Caco-2 (cell line): Measurements from ENCODE around the gene APOL4. TPM values are rescaled to one million over a fixed set of nuclear protein-coding genes. Genes with fewer than 3 reads are reported as not detected.
"Not testable (repeated sequence)": the region's sequence is repeated elsewhere in the genome, so short reads cannot be mapped to it uniquely, and the experiment has no call there.

ENCODE experiments used
- BruUV-seq: library from RNA; stranded (reverse); fragments of 400-500 nt; replicated peaks from 2 replicates; lab custom pipeline; 2021; lab: Mats Ljungman, UMichigan
- CTCF ChIA-PET: fragments of 300-600 bp; sonication (Branson Sonifier 250); formaldehyde crosslinking; loops from one replicate; lab custom pipeline; 2022; ENCODE audit warnings: antibody characterized with exemption; lab: Charles Lee
- POLR2A ChIA-PET: fragments of 300-600 bp; sonication (Branson Sonifier 250); formaldehyde crosslinking; loops from one replicate; lab custom pipeline; 2022; ENCODE audit warnings: antibody characterized with exemption; lab: Charles Lee
- DNase-seq, 2 experiments: peaks; one replicate each; pipeline versions ENCODE4 v3.0.0 to v3.0.0-alpha.2; 2020 to 2022
- H3K27me3 ChIP-seq: replicated peaks from 2 replicates; pipeline ENCODE4 v1.6.0; 2011; ENCODE audit warnings: low read length; ENCODE audit not compliant: control insufficient read depth, insufficient read depth
- H3K36me3 ChIP-seq: 2 replicates; pipeline ENCODE4 v1.5.1; 2011; ENCODE audit warnings: low read length; ENCODE audit not compliant: control insufficient read depth, insufficient read depth
- H3K4me1 ChIP-seq: fragments of 250-450 bp; sonication (Bioruptor Pico); 2 replicates; pipeline ENCODE4 v1.5.1; 2020; ENCODE audit warnings: mild to moderate bottlenecking
- H3K4me3 ChIP-seq: 2 replicates; pipeline ENCODE4 v1.5.1; 2011; ENCODE audit warnings: low read depth, mild to moderate bottlenecking, control low read depth, low read length
- H3K9me3 ChIP-seq: fragments of 250-450 bp; sonication (Bioruptor Pico); 2 replicates; pipeline ENCODE4 v1.5.1; 2020; ENCODE audit warnings: mild to moderate bottlenecking, moderate library complexity
- H3K27ac Mint-ChIP-seq: one replicate; pipeline ENCODE4 v1.8.0; 2022; ENCODE audit warnings: mixed read lengths; ENCODE audit not compliant: unreplicated experiment
- H3K27me3 Mint-ChIP-seq: one replicate; pipeline ENCODE4 v1.8.0; 2022; ENCODE audit warnings: mixed read lengths; ENCODE audit not compliant: insufficient read depth, unreplicated experiment
- H3K36me3 Mint-ChIP-seq: one replicate; pipeline ENCODE4 v1.8.0; 2022; ENCODE audit warnings: mild to moderate bottlenecking, mixed read lengths; ENCODE audit not compliant: insufficient read depth, unreplicated experiment
- H3K4me1 Mint-ChIP-seq: one replicate; pipeline ENCODE4 v1.8.0; 2022; ENCODE audit warnings: low read depth, mixed read lengths; ENCODE audit not compliant: unreplicated experiment
- H3K4me3 Mint-ChIP-seq: one replicate; pipeline ENCODE4 v1.8.0; 2022; ENCODE audit warnings: mild to moderate bottlenecking, moderate library complexity, mixed read lengths; ENCODE audit not compliant: unreplicated experiment
- H3K9me3 Mint-ChIP-seq: one replicate; pipeline ENCODE4 v1.8.0; 2022; ENCODE audit warnings: mixed read lengths; ENCODE audit not compliant: unreplicated experiment
- intact Hi-C: fragments of 100-400 bp; cut with micrococcal nuclease; formaldehyde crosslinking; loops from one replicate; pipeline ENCODE4 v1.10.0; 2022; ENCODE audit not compliant: unreplicated experiment
- total RNA-seq: library from RNA; stranded (reverse); gene quantifications from 2 replicates; pipeline ENCODE4 v1.2.3, GENCODE V29; 2022
- TF ChIP-seq, protein P1 (sequence below), 2 experiments: fragments of 200-600 bp in 1 of 2; IDR thresholded peaks; 1 replicate in 1 of 2; 2 replicates in 1 of 2; pipeline versions ENCODE4 v1.5.1 to v1.8.0; 2011 to 2022; ENCODE audit warnings: antibody characterized with exemption in 1 of 2, control low read depth in 1 of 2, inconsistent platforms in 1 of 2, low read depth in 1 of 2, low read length in 1 of 2, mild to moderate bottlenecking in 1 of 2, moderate library complexity in 1 of 2; ENCODE audit not compliant: insufficient read depth in 1 of 2, severe bottlenecking in 1 of 2, unreplicated experiment in 1 of 2

Gene APOL4
- total RNA-seq, 1 experiment from 2014 or later = not detected

GRCh38 chr22:36162127-36163034 is 39.2 kb downstream of the APOL4 start:
- no peaks in the 10 kb centered on the region for H3K36me3 ChIP-seq
- no TSS peak for BruUV-seq
- no peak overlapping the region for H3K4me3 ChIP-seq
- intact Hi-C loops = no loop called here
- no peak for DNase-seq
- Mint-ChIP-seq H3K4me3 (no peak overlapping the region), H3K36me3 (no peaks in the 10 kb centered on the region), H3K27me3 (no peaks in the 10 kb centered on the region), H3K27ac (no peak overlapping the region), H3K9me3 (no peaks in the 10 kb centered on the region), H3K4me1 (no peaks in the 10 kb centered on the region)
- no peaks in the 10 kb centered on the region; the same call in 1 of the 2 replicates for H3K4me1 ChIP-seq
- TF ChIP-seq, protein P1, sequence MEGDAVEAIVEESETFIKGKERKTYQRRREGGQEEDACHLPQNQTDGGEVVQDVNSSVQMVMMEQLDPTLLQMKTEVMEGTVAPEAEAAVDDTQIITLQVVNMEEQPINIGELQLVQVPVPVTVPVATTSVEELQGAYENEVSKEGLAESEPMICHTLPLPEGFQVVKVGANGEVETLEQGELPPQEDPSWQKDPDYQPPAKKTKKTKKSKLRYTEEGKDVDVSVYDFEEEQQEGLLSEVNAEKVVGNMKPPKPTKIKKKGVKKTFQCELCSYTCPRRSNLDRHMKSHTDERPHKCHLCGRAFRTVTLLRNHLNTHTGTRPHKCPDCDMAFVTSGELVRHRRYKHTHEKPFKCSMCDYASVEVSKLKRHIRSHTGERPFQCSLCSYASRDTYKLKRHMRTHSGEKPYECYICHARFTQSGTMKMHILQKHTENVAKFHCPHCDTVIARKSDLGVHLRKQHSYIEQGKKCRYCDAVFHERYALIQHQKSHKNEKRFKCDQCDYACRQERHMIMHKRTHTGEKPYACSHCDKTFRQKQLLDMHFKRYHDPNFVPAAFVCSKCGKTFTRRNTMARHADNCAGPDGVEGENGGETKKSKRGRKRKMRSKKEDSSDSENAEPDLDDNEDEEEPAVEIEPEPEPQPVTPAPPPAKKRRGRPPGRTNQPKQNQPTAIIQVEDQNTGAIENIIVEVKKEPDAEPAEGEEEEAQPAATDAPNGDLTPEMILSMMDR (IDR thresholded peaks at IDR 0.05; ENCODE audit: insufficient read depth in 1 of 2, low read depth in 1 of 2, low read length in 1 of 2, severe bottlenecking in 1 of 2, unreplicated experiment in 1 of 2) = no peak
- CTCF ChIA-PET = no interaction called here
- H3K27me3 ChIP-seq = no peaks in the 10 kb centered on the region
- POLR2A ChIA-PET = no interaction called here
- H3K9me3 ChIP-seq = no peaks in the 10 kb centered on the region

- H3K36me3 Mint-ChIP-seq, BruUV-seq, DNase-seq, H3K9me3 Mint-ChIP-seq, H3K4me1 ChIP-seq, intact Hi-C loops, H3K4me3 Mint-ChIP-seq, H3K27ac Mint-ChIP-seq, H3K36me3 ChIP-seq, POLR2A ChIA-PET, H3K4me1 Mint-ChIP-seq, H3K27me3 Mint-ChIP-seq, CTCF ChIA-PET, H3K4me3 ChIP-seq, H3K27me3 ChIP-seq, H3K9me3 ChIP-seq: not testable (repeated sequence)
Measured at GRCh38 chr22:36161793-36162126, 39.8 kb downstream of the APOL4 start.

DNA sequence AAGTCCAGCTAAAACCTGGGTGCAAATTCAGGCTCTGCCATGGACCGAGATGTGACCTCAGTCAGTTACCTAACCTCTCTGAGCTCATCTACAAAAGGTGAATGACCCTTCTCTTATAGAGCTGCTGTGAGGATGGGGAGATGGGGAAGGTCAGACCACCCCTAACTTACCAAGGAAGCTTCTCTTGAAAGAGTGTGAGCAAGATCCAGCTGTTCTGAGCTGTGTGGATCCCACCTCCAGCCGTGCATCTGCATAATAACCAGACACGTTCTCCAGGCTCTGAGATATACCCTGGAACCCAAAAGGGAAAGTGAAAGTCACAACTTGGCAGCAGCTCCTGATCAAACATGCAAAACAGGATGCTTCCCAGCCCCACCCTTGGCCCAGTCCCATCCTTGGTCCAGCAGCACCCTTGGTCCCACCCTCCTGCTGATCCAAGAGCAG is 41.1 kb downstream of the APOL4 start, which contains the start of gene APOL3:
Gene APOL3 (minus strand): TSS at position 257 of the 444 bp plus-strand sequence. CDS start 11,700 bp downstream, outside the sequence.
- Histone ChIP-seq H3K4me1 (peaks cover 3% of the 10 kb centered on the region), H3K4me3 (no peak within 1 kb of the TSS), H3K9me3 (no peaks in the 10 kb centered on the region), H3K36me3 (no peaks in the 10 kb centered on the region), H3K27me3 (no peaks in the 10 kb centered on the region)
- no TSS peak for BruUV-seq
- Mint-ChIP-seq H3K4me1 (peaks cover 13% of the 10 kb centered on the region), H3K4me3 (no peak within 1 kb of the TSS), H3K9me3 (no peaks in the 10 kb centered on the region), H3K36me3 (no peaks in the 10 kb centered on the region), H3K27ac (no peak within 1 kb of the TSS), H3K27me3 (no peaks in the 10 kb centered on the region)
- POLR2A ChIA-PET = no interaction called here
- intact Hi-C loops = no loop called here
- CTCF ChIA-PET = interaction anchor here (0.9 to 1.0 kb wide), 2 partner anchors 15 to 17 kb away, joined by 3 to 4 read pairs; no protein-coding TSS in a partner anchor
- DNase-seq = no peak
- TF ChIP-seq, protein P1 (IDR thresholded peaks at IDR 0.05; ENCODE audit: insufficient read depth in 1 of 2, low read depth in 1 of 2, low read length in 1 of 2, severe bottlenecking in 1 of 2, unreplicated experiment in 1 of 2) = no peak
